Effector memory CD4-positive, alpha-beta T cell (primary cell): ENCODE results near the gene ACBD3.
"Not testable (repeated sequence)": the region's sequence is repeated elsewhere in the genome, so short reads cannot be mapped to it uniquely, and the experiment has no call there.

Source experiments
- DNase-seq, 3 donors: peaks; one replicate each; pipeline ENCODE4 v3.0.0-alpha.2; 2020
- H3K27ac ChIP-seq: 2 replicates; pipeline ENCODE4 v1.7.0; 2013; ENCODE audit warnings: mild to moderate bottlenecking, low read length, moderate library complexity; ENCODE audit not compliant: insufficient read depth, poor library complexity, severe bottlenecking
- H3K27me3 ChIP-seq: replicated peaks from 2 replicates; pipeline ENCODE4 v1.7.0; 2013; ENCODE audit warnings: mild to moderate bottlenecking, low read length; ENCODE audit not compliant: insufficient read depth, control insufficient read depth, poor library complexity, severe bottlenecking
- H3K36me3 ChIP-seq: 2 replicates; pipeline ENCODE4 v1.7.0; 2013; ENCODE audit warnings: mild to moderate bottlenecking, low read length, moderate library complexity; ENCODE audit not compliant: control insufficient read depth, insufficient read depth
- H3K4me1 ChIP-seq: 2 replicates; pipeline ENCODE4 v1.7.0; 2013; ENCODE audit warnings: low read length, mild to moderate bottlenecking; ENCODE audit not compliant: control insufficient read depth, insufficient read depth, poor library complexity, severe bottlenecking
- H3K4me3 ChIP-seq: 2 replicates; pipeline ENCODE4 v1.7.0; 2013; ENCODE audit warnings: low read length, low read depth, mild to moderate bottlenecking; ENCODE audit not compliant: insufficient read depth, poor library complexity, severe bottlenecking
- H3K9me3 ChIP-seq: 2 replicates; pipeline ENCODE4 v1.7.0; 2013; ENCODE audit warnings: mild to moderate bottlenecking, low read length, moderate library complexity; ENCODE audit not compliant: control insufficient read depth

Gene ACBD3

DNA sequence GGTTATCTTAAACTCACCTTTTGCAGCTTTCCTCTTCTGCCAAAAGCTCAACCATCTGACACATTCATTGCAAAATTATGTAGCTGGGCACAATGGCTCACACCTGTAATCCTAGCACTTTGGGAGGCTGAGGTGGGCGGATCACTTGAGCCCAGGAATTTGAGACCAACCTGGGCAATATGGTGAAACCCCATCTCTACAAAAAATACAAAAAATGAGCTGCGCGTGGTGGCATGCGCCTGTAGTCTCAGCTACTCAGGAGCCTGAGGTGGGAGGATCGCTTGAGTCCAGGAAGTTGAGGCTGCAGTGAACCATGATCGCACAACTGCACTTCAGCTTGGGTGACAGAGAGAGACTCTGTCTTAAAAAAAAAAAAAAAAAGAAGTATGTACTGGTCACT is 16.1 kb upstream of the ACBD3 start:
- not testable (repeated sequence) for H3K4me1 ChIP-seq, H3K9me3 ChIP-seq

DNA sequence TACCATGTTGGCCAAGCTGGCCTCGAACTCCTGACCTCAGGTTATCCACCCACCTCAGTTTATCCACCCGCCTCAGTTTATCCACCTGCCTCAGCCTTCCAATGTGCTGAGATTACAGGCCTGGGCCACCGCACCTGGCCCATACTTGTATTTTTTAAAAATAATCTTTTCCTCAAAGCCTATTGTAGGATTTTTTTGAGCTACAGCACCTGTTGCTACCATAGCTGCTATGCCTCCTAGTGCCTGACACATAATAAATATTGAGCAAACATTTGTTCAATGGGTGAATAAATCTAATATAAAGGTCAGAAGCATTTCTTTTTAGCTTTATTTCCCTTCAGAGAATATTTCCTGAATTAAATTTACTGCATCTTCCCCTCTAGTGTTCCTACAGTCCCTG is 15.7 kb upstream of the ACBD3 start:
- Histone ChIP-seq H3K27me3 (no peaks in the 10 kb centered on the region), H3K27ac (no peak overlapping the region), H3K4me3 (no peak overlapping the region), H3K9me3 (no peaks in the 10 kb centered on the region), H3K36me3 (no peaks in the 10 kb centered on the region), H3K4me1 (no peaks in the 10 kb centered on the region)
- DNase-seq = no peak

More for the DNA sequence above, 16.1 kb upstream of the ACBD3 start:
- H3K4me3 ChIP-seq, DNase-seq, H3K36me3 ChIP-seq, H3K27ac ChIP-seq, H3K27me3 ChIP-seq: not testable (repeated sequence)

DNA sequence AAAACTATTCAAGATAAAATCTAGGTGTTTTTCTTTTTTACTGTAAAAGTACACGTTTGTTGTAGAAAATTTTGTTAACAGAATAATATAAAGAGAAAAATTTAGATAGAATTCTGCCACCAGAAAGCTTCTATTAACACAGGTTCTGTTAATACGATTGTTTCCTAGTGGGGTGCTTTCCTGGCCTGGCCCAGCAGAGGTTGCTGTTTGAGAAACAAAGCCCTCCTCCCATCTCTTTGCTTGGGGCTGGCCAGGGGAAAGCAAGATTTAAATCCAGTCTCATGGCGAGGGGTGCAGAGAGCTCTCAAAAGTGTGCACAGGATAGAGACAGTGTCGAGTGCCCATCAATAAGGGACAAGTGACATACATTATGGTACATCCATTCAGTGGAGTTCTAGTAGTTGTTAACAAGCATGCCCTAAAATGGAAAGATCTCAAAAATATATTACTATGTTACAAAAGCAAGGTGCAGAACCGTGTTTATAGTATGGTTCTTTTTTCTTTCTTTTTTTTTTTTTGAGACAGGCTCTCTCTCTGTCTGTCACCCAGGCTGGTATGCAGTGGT is 14.6 kb upstream of the ACBD3 start:
- Histone ChIP-seq H3K36me3 (no peaks in the 10 kb centered on the region), H3K27me3 (no peaks in the 10 kb centered on the region), H3K9me3 (no peaks in the 10 kb centered on the region), H3K4me1 (no peaks in the 10 kb centered on the region), H3K4me3 (no peak overlapping the region), H3K27ac (no peak overlapping the region)
- no peak for DNase-seq

DNA sequence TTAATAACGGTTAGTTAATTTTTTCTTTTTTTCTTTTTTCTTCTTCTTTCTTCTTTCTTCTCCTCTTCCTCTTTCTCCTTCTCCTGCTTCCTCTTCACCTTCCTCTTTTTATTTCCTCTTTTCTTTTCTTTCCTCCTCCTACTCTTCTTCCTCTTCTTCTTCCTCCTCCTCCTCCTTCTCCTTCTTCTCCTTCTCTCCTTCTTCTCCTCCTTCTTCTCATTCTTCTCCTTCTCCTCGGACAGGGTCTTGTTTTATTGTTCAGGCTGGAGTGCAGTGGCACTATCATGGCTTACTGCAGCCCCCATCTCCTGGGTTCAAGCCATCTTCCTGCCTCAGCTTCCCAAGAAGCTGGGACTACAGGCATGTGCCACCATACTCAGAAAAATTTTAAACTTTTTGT is 13.4 kb upstream of the ACBD3 start:
- no peaks in the 10 kb centered on the region for H3K27me3 ChIP-seq

DNA sequence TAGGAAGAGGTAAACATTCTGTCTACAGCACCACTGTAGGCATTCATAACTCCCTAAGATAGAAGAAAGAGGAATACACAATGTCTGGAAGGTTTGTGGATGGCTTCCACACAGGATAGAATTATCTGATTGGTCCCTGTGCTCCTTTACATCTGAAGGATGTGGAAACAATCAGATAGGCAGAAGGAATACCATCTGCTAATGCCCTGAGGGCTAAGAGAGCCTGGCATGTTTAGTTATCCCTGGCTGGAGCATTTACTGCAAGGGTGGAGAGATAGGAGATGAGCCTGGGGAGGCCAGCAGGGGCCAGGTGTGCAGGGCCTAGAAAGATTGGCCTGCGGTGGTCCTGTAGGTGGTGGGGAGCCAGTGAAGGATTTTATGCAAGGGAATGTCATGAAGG is 8.6 kb upstream of the ACBD3 start:
- Histone ChIP-seq H3K4me3 (no peak overlapping the region), H3K27me3 (no peaks in the 10 kb centered on the region), H3K36me3 (no peaks in the 10 kb centered on the region), H3K4me1 (no peaks in the 10 kb centered on the region), H3K9me3 (no peaks in the 10 kb centered on the region), H3K27ac (no peak overlapping the region)
- DNase-seq = no peak

More for the DNA sequence above, 13.4 kb upstream of the ACBD3 start:
- Histone ChIP-seq H3K27ac (no peak overlapping the region), H3K9me3 (no peaks in the 10 kb centered on the region), H3K36me3 (no peaks in the 10 kb centered on the region), H3K4me1 (no peaks in the 10 kb centered on the region), H3K4me3 (no peak overlapping the region)
- no peak for DNase-seq

DNA sequence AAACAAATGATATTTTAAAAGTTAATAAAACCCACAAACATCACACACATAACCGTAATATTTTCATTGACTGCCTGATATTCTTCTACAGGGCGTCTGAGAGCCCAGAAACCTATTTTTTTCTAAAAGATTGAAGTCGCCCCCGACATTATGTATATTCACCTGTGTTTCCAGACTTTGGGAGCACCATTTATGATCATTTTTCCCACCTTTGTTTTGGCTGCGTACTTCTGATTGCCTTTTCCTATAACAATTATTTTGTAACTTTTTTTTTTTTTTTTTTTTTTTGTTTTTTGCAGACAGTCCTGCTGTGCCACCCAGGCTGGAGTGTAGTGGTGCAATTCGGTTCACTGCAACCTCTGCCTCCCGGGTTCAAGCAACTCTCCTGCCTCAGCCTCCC is 839 bp upstream of the ACBD3 start:
- no peak for DNase-seq
- Histone ChIP-seq H3K36me3 (no peaks in the 10 kb centered on the region), H3K9me3 (no peaks in the 10 kb centered on the region), H3K4me3 (peak overlapping the region; percentile 81), H3K4me1 (peaks cover 16% of the 10 kb centered on the region), H3K27ac (no peak overlapping the region), H3K27me3 (no peaks in the 10 kb centered on the region)

DNA sequence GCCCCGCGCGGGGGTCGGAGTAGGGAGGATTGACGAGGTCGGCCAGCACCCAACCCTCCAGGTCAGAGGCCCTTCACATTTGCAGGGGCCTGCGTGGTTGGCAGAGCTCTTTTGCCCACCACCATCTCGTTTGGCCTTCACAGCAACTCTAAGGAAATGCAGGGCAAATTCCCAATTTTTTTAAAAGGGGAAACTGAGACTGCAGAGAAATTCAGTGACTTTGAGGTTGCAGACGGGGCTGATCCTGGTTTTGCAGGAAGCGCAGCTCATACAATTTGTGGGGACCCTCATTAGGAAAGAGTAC is 430 bp upstream of the ACBD3 start:
- Histone ChIP-seq H3K9me3 (no peaks in the 10 kb centered on the region), H3K36me3 (no peaks in the 10 kb centered on the region), H3K27ac (peak overlapping the region; percentile 82), H3K27me3 (no peaks in the 10 kb centered on the region), H3K4me3 (peak overlapping the region; percentile 81), H3K4me1 (peaks cover 16% of the 10 kb centered on the region)
- DNase-seq = no peak

DNA sequence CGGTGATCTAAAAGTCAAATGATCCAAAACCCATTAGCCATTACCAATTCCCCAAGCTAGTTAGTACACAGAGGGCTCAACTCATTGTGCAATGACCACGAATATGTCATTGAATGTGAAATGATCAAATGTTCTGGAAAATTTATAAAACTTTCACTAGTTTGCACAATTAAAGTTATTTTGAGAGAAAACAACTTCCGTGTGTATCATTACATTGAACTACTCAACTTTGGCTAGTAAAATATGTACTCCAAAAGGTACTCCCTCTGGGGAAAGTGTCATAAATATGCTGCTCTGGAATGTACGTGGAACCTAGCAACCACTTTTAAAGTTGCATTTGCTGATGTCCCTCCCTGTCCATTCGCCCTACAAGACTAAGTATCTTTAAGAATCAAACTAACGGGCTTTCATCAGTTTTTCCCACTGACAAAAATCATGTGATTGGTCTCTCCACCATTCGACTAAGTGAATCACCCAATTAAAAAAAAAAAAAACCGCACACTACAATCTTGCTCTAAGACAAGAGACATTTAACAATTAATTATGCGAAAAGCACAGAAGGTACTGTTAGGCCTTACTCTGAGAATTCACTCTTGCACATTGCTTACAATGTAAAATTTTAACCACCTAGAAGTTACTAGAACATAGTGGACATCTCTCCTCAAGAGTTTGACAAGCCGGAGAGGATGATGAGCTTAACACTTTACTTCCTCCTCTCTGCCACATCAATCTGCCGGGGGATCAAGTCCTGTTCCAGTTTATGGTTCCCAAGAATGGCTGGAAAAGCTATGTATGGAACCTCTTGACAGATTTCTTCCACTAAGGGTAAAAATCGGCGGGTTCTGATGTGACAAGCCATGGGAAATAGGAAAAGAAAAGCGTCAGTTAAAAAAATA is 1.2 kb downstream of the ACBD3 start:
- H3K9me3 ChIP-seq = no peaks in the 10 kb centered on the region
- peak overlapping the region; percentile 82 for H3K27ac ChIP-seq
- DNase-seq = no peak
- H3K4me1 ChIP-seq = peaks cover 19% of the 10 kb centered on the region
- H3K36me3 ChIP-seq = no peaks in the 10 kb centered on the region
- peak overlapping the region; percentile 81 for H3K4me3 ChIP-seq
- no peaks in the 10 kb centered on the region for H3K27me3 ChIP-seq

DNA sequence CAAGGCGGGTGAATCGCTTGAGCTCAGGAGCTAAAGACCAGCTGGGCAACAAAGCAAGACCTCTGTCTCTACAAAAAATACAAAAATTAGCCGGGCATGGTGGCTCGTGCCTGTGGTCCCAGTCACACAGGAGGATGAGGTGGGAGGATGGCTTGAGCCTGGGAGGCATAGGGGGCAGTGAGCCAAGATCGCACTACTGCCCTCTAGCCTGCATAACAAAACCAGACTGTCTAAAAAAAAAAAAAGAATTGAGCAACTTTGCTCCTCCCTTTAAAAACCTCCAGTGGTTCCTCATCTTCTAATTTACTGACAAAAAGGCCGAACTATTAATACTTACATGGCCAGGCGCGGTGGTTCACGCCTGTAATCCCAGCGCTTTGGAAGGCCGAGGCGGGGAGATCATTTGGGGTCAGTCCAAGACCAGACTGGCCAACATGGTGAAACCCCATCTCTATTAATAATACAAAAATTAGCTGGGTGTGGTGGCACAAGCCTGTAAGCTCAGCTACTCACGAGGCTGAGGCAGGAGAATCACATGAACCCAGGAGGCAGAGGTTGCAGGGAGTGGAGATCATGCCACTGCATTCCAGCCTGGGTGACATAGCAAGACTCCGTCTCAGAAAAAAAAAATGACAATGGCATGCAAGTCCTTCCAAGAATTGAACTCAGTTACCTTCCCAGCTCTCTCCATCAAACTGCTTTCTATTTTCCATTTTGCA is 4.4 kb downstream of the ACBD3 start:
- DNase-seq = no peak
- Histone ChIP-seq H3K36me3 (no peaks in the 10 kb centered on the region), H3K9me3 (no peaks in the 10 kb centered on the region), H3K4me3 (no peak overlapping the region), H3K27me3 (no peaks in the 10 kb centered on the region), H3K4me1 (peaks cover 19% of the 10 kb centered on the region), H3K27ac (no peak overlapping the region)

DNA sequence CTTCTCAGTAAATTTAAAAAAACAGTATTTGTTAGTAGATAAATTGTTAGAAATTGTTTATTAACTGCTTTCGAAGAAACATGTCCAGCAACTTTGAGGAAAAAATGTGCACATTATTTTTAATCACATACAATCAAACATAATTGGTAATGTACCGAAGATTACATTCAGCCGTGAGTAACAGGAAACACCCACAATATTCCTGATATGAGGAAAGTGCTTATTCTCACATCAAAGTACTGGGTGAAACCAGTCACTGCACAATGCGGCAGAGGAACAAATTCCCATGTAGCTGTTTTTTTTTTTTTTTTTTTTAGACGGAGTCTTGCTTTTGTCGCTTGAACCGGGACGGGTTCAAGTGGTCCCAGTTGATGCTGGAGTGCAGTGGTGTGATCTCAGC is 9.7 kb downstream of the ACBD3 start:
- Histone ChIP-seq H3K9me3 (no peaks in the 10 kb centered on the region), H3K27me3 (no peaks in the 10 kb centered on the region), H3K4me1 (peaks cover 2% of the 10 kb centered on the region), H3K27ac (no peak overlapping the region), H3K36me3 (no peaks in the 10 kb centered on the region), H3K4me3 (no peak overlapping the region)
- no peak for DNase-seq
